A673 (cell line): ENCODE data around the gene ZNF860.

Source experiments
- CTCF ChIP-seq: fragments of 300-800, 200-600 bp; sonication (generic); conservative IDR thresholded peaks from 2 replicates; pipeline ENCODE4 v1.5.1; 2017; ENCODE audit warnings: low read depth, mild to moderate bottlenecking, antibody characterized with exemption, low read length, moderate library complexity, mixed read lengths
- EZH2 ChIP-seq: fragments of 200-600 bp; sonication (generic); IDR thresholded peaks from 2 replicates; pipeline ENCODE4 v1.6.1; 2017; ENCODE audit warnings: borderline replicate concordance, low read depth, mild to moderate bottlenecking, mixed read lengths, antibody characterized with exemption, low read length; ENCODE audit not compliant: poor library complexity, severe bottlenecking

- TF ChIP-seq CTCF (no peak), EZH2 (no peak)
These were observed 20.6 kb upstream of the ZNF860 start for GRCh38 chr3:31960793-31961431.
